ENCODE measurements around the gene DEFB125.

- TF ChIP-seq GATA3 (IDR thresholded peaks at IDR 0.05; ENCODE audit: low read depth, low read length) (no peak), GATA2 (IDR thresholded peaks at IDR 0.05; ENCODE audit: low read depth, low read length) (no peak)
These were observed 27.2 kb upstream of the DEFB125 start for GRCh38 chr20:60035-60918.

Measured in SH-SY5Y (cell line).